GM12801 (cell line): Measurements from ENCODE around the gene ESYT3.

Experiments used
- TF ChIP-seq, protein P1 (sequence below): IDR thresholded peaks from one replicate; pipeline ENCODE4 v1.5.1; 2011; ENCODE audit warnings: control low read depth; ENCODE audit not compliant: insufficient read length; ENCODE audit errors: extremely low read depth

Gene ESYT3

GRCh38 chr3:138434276-138434874 is at the start of gene ESYT3:
Gene ESYT3, plus strand, starts transcription at chr3:138434616. Its CDS starts 183 bp downstream, at chr3:138434799.
- TF ChIP-seq, protein P1, sequence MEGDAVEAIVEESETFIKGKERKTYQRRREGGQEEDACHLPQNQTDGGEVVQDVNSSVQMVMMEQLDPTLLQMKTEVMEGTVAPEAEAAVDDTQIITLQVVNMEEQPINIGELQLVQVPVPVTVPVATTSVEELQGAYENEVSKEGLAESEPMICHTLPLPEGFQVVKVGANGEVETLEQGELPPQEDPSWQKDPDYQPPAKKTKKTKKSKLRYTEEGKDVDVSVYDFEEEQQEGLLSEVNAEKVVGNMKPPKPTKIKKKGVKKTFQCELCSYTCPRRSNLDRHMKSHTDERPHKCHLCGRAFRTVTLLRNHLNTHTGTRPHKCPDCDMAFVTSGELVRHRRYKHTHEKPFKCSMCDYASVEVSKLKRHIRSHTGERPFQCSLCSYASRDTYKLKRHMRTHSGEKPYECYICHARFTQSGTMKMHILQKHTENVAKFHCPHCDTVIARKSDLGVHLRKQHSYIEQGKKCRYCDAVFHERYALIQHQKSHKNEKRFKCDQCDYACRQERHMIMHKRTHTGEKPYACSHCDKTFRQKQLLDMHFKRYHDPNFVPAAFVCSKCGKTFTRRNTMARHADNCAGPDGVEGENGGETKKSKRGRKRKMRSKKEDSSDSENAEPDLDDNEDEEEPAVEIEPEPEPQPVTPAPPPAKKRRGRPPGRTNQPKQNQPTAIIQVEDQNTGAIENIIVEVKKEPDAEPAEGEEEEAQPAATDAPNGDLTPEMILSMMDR, result no peak

DNA sequence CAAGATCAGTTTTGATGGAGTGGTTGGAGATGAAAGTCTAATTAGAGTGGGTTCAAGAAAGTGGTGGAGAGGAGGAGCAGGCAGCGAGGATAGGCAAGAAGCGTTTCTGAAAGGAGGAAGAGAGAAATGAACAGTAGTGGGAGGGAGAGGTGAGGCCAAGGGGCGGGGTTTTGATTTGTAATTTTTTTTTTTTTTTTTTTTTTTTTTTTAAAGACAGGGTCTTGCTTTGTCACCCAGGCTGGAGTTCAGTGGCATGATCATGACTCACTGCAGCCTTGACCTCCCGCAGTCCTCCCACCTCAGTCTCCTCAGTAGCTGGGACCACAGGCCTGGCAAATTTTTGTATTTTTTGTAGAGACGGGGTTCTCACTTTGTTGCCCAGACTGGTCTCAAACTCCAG is 49.4 kb upstream of the ESYT3 start:
- TF ChIP-seq, protein P1, result no peak

GRCh38 chr3:138389144-138389601 is 45.2 kb upstream of the ESYT3 start:
- TF ChIP-seq, protein P1, result no peak

GRCh38 chr3:138389841-138390581 is 44.4 kb upstream of the ESYT3 start:
- TF ChIP-seq, protein P1, result no peak

DNA sequence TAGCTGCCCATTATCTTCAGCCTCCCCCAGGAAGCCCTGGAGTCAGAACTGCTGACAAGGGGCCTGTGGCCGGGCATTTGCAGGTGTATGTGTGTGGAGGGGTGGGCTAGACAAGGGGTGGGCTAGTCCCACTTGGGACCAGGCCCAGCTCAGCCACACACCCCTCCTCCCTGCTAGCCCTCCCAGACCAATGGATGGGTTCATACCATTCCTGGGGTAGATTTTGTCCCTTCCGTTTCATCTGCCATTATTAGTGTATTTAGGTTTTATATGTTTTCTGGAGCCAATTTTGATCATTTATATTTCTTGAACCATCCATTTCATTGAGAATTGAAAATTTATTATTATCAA is 43.9 kb upstream of the ESYT3 start:
- TF ChIP-seq, protein P1, result no peak

DNA sequence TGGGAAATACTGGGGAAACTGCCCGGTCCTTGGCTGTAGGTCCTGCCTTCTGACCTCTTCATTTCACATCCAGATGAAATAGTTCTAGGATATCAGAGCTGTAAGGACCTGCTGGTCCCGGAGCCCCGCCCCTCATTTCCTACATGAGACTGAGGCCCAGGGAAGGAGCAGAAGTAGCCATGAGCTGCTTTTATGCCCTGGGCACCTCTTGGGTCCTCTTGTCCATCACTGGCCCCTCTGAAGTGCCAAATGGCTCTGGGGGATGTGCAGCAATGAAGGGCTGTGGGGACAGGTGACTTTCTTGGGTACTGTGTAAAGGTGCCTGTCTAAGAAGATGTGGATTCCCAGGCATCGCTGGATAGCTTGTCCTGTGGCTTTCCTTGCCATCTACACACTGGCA is 40.3 kb upstream of the ESYT3 start:
- TF ChIP-seq, protein P1, result no peak

DNA sequence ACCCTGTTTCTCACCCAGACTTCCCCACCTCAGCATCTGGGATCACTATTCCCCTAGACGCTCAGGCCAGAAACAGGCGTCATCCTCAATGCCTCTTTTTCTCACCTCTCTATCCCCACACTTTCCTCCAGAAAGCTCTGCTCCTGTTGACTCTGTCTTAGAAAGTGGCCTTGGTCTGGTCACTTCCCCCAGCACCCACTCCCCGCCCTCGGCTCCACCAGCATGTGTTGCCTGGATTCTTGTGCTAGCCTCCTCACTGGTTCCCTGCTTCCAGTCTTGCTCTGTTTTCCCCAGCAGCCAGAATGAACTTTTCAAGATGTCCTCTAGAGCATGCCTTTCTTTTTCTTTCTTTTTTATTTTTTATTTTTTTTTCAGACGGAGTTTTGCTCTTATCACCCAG is 39.7 kb upstream of the ESYT3 start:
- TF ChIP-seq, protein P1, result no peak
